ENCODE data around the gene DOCK10.

DNA sequence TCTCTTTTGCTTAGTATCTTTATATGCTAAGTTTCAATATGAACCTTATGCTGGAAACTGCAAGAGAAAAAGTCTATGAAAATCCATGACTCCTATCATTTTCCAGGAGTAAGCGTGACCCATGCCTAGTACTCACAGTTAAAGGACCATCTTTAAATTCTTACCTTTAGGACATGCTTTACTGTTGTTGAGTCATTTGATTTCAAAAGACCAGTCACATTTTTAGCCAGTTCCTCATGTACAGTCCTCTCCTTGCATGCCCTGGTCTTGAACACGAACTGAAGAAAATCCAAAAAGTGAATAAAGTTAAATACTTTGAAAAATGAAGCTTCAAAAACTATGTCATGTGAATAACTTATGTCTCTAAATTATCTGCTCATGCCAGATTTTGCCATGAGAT, 208.3 kb downstream of the DOCK10 start:
- TF ChIP-seq CTCF (IDR thresholded peaks at IDR 0.05) (no peak), POLR2AphosphoS5 (IDR thresholded peaks at IDR 0.05; ENCODE audit: insufficient read depth in 1 of 2, low read depth in 1 of 2) (no peak), POLR2A (IDR thresholded peaks at IDR 0.05) (no peak)

Data from vagina (tissue), 2 donors.